GM12872 (cell line): ENCODE data around the gene NHP2.
A peak's percentile ranks its signal among the peaks of the same experiment; 100 is the strongest.

Experiments used
- CTCF ChIP-seq: IDR thresholded peaks from 3 replicates; pipeline ENCODE4 v1.5.1; 2011; ENCODE audit warnings: low read depth, mild to moderate bottlenecking, low read length, moderate library complexity; ENCODE audit not compliant: insufficient read depth

Gene NHP2

GRCh38 chr5:178107756-178108310, 45.9 kb downstream of the NHP2 start:
- 0 out of 3 replicates have a peak, but pooled peaks have one; percentile 6 for TF ChIP-seq CTCF

- TF ChIP-seq CTCF, result no peak
Measured at GRCh38 chr5:178106556-178107239, 47.0 kb downstream of the NHP2 start.

- no peak for TF ChIP-seq CTCF
Measured at GRCh38 chr5:178106086-178106485, 47.6 kb downstream of the NHP2 start.

- TF ChIP-seq CTCF, result no peak
Measured at GRCh38 chr5:178104492-178104891, 49.2 kb downstream of the NHP2 start.

GRCh38 chr5:178103612-178104011, 50.1 kb downstream of the NHP2 start:
- no peak for TF ChIP-seq CTCF
